Skeletal muscle tissue (tissue), 4 donors: ENCODE data around the gene TOX4. TPM values are rescaled to one million over a fixed set of nuclear protein-coding genes. Genes with fewer than 3 reads are reported as not detected.
A peak's percentile ranks its signal among the peaks of the same experiment; 100 is the strongest.
"Not testable (repeated sequence)": the region's sequence is repeated elsewhere in the genome, so short reads cannot be mapped to it uniquely, and the experiment has no call there.

Source experiments
- H3K27ac ChIP-seq: one replicate; pipeline ENCODE4 v1.7.0; 2013; ENCODE audit warnings: mild to moderate bottlenecking, low read depth, low read length, inconsistent platforms
- H3K27me3 ChIP-seq, 3 donors: one replicate each; pipeline ENCODE4 v1.7.0; 2013; ENCODE audit warnings: low read length in 3 of 3; ENCODE audit not compliant: control insufficient read depth in 3 of 3, insufficient read depth in 3 of 3
- H3K36me3 ChIP-seq, 3 donors: one replicate each; pipeline ENCODE4 v1.7.0; 2013; ENCODE audit warnings: low read length in 3 of 3; ENCODE audit not compliant: control insufficient read depth in 3 of 3, insufficient read depth in 3 of 3
- H3K4me1 ChIP-seq, 3 donors: one replicate each; pipeline ENCODE4 v1.7.0; 2013; ENCODE audit warnings: low read length in 3 of 3, mild to moderate bottlenecking in 3 of 3; ENCODE audit not compliant: control insufficient read depth in 3 of 3, insufficient read depth in 3 of 3
- H3K4me3 ChIP-seq, 3 donors: one replicate each; pipeline ENCODE4 v1.7.0; 2013; ENCODE audit warnings: low read length in 3 of 3
- H3K9ac ChIP-seq, 3 donors: one replicate each; pipeline ENCODE4 v1.7.0; 2013; ENCODE audit warnings: low read length in 3 of 3, mild to moderate bottlenecking in 3 of 3, moderate library complexity in 2 of 3, low read depth in 1 of 3
- H3K9me3 ChIP-seq, 3 donors: one replicate each; pipeline ENCODE4 v1.7.0; 2013; ENCODE audit warnings: low read length in 3 of 3; ENCODE audit not compliant: control insufficient read depth in 3 of 3
- total RNA-seq: library from RNA; depleted of rRNA; stranded (reverse); fragments of >200 nt; gene quantifications from one replicate; pipeline ENCODE4 v1.2.3, GENCODE V29; 2014
- donor health status: Osteomylitis.

TOX4 gene
- total RNA-seq = 18.8 TPM

GRCh38 chr14:21476925-21477681 lies at the start of gene TOX4, which contains the start of gene RAB2B:
Gene TOX4 (plus strand): TSS chr14:21477195. CDS start chr14:21477279, 84 bp downstream.
Gene RAB2B (minus strand): TSS chr14:21476959. CDS start chr14:21476872, 87 bp downstream.
- Histone ChIP-seq H3K27me3 (no peaks in the 10 kb centered on the region), H3K4me1 (peaks cover 10 to 18% (median 17%) of the 10 kb centered on the region in 3 donors), H3K9ac (peak within 1 kb of the TSS; percentile 93 to 97 (median 97)), H3K9me3 (no peaks in the 10 kb centered on the region), H3K4me3 (peak within 1 kb of the TSS; percentile 85 to 98 (median 97)), H3K27ac (peak within 1 kb of the TSS; percentile 82), H3K36me3 (peaks cover 0 to 10% (median 8%) of the 10 kb centered on the region in 3 donors)

- H3K9ac ChIP-seq = no peak overlapping the region
- H3K27me3 ChIP-seq = no peaks in the 10 kb centered on the region
- H3K27ac ChIP-seq = no peak overlapping the region
These were observed 48.1 kb upstream of the TOX4 start for GRCh38 chr14:21428930-21429329.

GRCh38 chr14:21431126-21431525 lies 45.9 kb upstream of the TOX4 start:
- Histone ChIP-seq H3K9ac (no peak overlapping the region), H3K27ac (no peak overlapping the region), H3K4me3 (no peak overlapping the region), H3K27me3 (no peaks in the 10 kb centered on the region), H3K4me1 (peaks cover 13 to 16% (median 15%) of the 10 kb centered on the region in 3 donors), H3K36me3 (peaks cover 30 to 41% (median 39%) of the 10 kb centered on the region in 3 donors), H3K9me3 (no peaks in the 10 kb centered on the region)

More at GRCh38 chr14:21428930-21429329, 48.1 kb upstream of the TOX4 start:
- H3K4me1 ChIP-seq = peaks cover 7 to 11% (median 7%) of the 10 kb centered on the region in 3 donors
- H3K9me3 ChIP-seq = no peaks in the 10 kb centered on the region
- H3K4me3 ChIP-seq = no peak overlapping the region
- peaks cover 41 to 59% (median 58%) of the 10 kb centered on the region in 3 donors for H3K36me3 ChIP-seq

GRCh38 chr14:21436567-21437062 lies 40.4 kb upstream of the TOX4 start:
- H3K27ac ChIP-seq = peak overlapping the region; percentile 95
- peaks cover 0 to under 1% (median under 1%) of the 10 kb centered on the region in 3 donors for H3K36me3 ChIP-seq
- peak overlapping the region; percentile 93 to 95 (median 95) for H3K4me3 ChIP-seq
- H3K27me3 ChIP-seq = no peaks in the 10 kb centered on the region
- no peaks in the 10 kb centered on the region for H3K9me3 ChIP-seq
- peak overlapping the region; percentile 90 to 99 (median 95) for H3K9ac ChIP-seq
- peaks cover 13 to 16% (median 14%) of the 10 kb centered on the region in 3 donors for H3K4me1 ChIP-seq

- no peaks in the 10 kb centered on the region for H3K27me3 ChIP-seq
- peak overlapping the region; percentile 95 for H3K27ac ChIP-seq
- H3K36me3 ChIP-seq = no peaks in the 10 kb centered on the region
- no peaks in the 10 kb centered on the region for H3K9me3 ChIP-seq
- H3K4me3 ChIP-seq = peak overlapping the region; percentile 93 to 95 (median 95)
- peaks cover 13 to 16% (median 14%) of the 10 kb centered on the region in 3 donors for H3K4me1 ChIP-seq
- H3K9ac ChIP-seq = peak overlapping the region; percentile 90 to 99 (median 95)
These were observed 39.7 kb upstream of the TOX4 start for GRCh38 chr14:21437063-21437901.

- Histone ChIP-seq H3K27me3 (no peaks in the 10 kb centered on the region), H3K4me3 (no peak overlapping the region), H3K36me3 (no peaks in the 10 kb centered on the region), H3K9me3 (no peaks in the 10 kb centered on the region), H3K9ac (no peak overlapping the region), H3K27ac (no peak overlapping the region), H3K4me1 (peaks cover 8 to 13% (median 12%) of the 10 kb centered on the region in 3 donors)
These were observed 36.1 kb upstream of the TOX4 start for GRCh38 chr14:21440859-21441258.

- H3K9me3 ChIP-seq, H3K4me3 ChIP-seq, H3K9ac ChIP-seq, H3K4me1 ChIP-seq, H3K27ac ChIP-seq, H3K36me3 ChIP-seq, H3K27me3 ChIP-seq: not testable (repeated sequence)
These were observed 34.3 kb upstream of the TOX4 start for GRCh38 chr14:21442657-21443056.

GRCh38 chr14:21449899-21450216 lies 27.1 kb upstream of the TOX4 start:
- H3K36me3 ChIP-seq = peaks cover 0 to 1% (median 0%) of the 10 kb centered on the region in 3 donors
- H3K27me3 ChIP-seq = no peaks in the 10 kb centered on the region
- H3K27ac ChIP-seq = no peak overlapping the region

GRCh38 chr14:21454843-21455544 lies 22.0 kb upstream of the TOX4 start:
- H3K4me3 ChIP-seq = peak overlapping the region; percentile 94 to 97 (median 96)
- H3K36me3 ChIP-seq = peaks cover 0 to 4% (median 3%) of the 10 kb centered on the region in 3 donors
- no peak overlapping the region for H3K27ac ChIP-seq
- no peaks in the 10 kb centered on the region for H3K27me3 ChIP-seq
- H3K9me3 ChIP-seq = no peaks in the 10 kb centered on the region
- peaks cover 6 to 8% (median 7%) of the 10 kb centered on the region in 3 donors for H3K4me1 ChIP-seq
- peak overlapping the region; percentile 91 to 95 (median 92) for H3K9ac ChIP-seq

More at GRCh38 chr14:21449899-21450216, 27.1 kb upstream of the TOX4 start:
- Histone ChIP-seq H3K9me3 (no peaks in the 10 kb centered on the region), H3K4me1 (peaks cover 3 to 7% (median 6%) of the 10 kb centered on the region in 3 donors), H3K4me3 (no peak overlapping the region), H3K9ac (peak overlapping the region in 1 of 3 donors; percentile 2)
